ENCODE data around the gene TMEM233.
A peak's percentile ranks its signal among the peaks of the same experiment; 100 is the strongest.

The TMEM233 gene

GRCh38 chr12:119593578-119594398 is at the start of gene TMEM233:
Gene TMEM233 (plus strand): TSS chr12:119593774. CDS start chr12:119593849, 75 bp downstream.
- DNase-seq = no peak

DNA sequence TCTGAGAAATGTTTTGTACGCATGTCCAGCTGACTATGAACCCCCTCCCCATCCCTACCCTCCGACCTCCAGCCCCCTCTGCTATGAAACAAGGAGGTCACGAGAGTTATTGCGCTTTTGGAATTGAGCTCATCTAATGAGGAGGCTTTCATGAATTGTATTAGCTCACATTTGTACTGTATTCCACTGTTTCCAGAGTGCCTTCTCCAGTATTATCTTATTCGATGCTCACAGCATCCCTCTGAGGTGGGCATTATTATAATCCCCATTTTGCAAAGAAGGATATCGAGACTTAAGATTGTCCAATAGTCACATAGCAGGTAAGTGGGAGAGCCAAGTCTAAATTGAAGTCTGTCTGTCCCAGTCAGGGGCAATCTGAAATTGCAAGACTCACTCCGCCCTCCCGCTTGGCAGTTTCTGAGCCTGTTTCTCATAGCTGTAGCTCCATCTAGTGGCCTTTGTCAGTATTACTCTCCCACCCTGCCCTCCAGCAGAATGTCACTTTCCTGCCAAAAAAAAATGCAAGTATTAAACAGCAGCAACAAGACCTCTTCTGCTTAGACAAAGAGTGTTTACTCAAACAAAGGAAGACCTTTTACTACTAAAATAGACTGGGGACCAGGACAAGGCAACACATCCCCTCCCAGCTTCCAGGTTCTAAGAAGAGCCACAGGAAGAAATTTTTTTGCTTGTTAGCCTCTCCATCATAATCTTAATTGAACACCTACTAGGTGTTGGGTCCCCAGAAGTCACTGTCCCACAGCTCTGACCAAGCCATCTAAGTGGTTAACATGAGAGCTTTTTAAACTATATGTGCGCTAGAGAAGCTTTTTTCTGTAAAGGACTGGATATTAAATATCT is 48.6 kb upstream of the TMEM233 start:
- DNase-seq = peak; percentile 57

DNA sequence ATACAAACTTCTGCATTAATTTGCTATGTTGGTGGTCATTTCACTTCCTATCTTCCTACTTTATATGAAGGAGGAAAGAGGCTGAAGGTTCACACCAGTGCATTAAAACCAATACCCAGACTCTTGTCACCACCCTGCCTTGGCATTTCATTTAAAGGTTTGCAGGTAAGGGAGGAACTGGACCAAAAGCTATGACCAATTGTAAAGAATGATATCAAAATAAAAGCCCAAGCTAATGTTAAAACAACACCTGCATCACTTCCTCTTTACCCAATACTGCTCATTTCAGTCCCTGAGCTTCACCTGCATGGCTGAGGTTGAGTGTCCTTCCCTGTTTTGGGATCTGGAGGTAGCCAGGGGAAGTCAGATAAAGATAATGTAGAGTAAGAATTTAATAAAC is 47.2 kb upstream of the TMEM233 start:
- no peak for DNase-seq

DNA sequence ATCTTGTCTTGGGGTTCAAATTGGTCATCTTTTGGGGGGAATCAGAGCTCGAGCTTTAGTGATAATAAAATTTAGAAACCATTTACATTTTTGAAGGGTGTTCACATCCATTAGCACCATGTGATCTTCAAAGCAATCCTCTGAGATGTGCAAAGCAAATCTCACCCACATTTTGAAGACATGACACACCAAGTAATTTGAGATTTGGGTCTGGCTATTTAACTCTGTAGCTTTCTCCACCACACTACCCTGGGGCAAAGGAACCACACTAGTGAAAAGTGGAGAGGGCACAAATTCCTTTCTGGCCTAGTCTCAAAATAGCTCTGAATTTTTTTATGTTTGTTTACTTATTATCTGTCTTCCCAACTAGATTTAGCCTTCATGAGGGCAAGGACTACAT is 46.6 kb upstream of the TMEM233 start:
- DNase-seq = no peak

GRCh38 chr12:119556854-119557253 is 36.7 kb upstream of the TMEM233 start:
- DNase-seq = no peak

GRCh38 chr12:119565404-119565803 is 28.2 kb upstream of the TMEM233 start:
- no peak for DNase-seq

DNA sequence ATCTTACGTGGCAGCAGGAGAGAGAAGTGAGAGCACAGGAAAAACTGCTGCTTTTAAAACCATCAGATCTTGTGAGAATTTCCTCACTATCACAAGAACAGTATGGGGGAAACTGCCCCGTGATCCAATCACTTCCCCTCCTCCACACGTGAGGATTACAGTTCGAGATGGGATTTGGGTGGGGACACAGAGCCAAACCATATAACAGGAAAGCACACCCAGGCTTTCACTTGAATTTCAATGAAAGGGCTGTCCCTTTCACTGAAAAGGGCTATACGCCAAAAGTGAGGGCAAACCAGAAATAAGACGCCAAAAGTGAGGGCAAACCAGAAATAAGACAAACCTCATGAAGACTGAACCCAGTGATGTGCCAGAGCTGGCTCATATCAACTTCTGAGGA is 22.8 kb upstream of the TMEM233 start:
- DNase-seq = no peak

- no peak for DNase-seq
Measured at GRCh38 chr12:119573086-119573485, 20.5 kb upstream of the TMEM233 start.

GRCh38 chr12:119574255-119574654 is 19.3 kb upstream of the TMEM233 start:
- DNase-seq = no peak

DNA sequence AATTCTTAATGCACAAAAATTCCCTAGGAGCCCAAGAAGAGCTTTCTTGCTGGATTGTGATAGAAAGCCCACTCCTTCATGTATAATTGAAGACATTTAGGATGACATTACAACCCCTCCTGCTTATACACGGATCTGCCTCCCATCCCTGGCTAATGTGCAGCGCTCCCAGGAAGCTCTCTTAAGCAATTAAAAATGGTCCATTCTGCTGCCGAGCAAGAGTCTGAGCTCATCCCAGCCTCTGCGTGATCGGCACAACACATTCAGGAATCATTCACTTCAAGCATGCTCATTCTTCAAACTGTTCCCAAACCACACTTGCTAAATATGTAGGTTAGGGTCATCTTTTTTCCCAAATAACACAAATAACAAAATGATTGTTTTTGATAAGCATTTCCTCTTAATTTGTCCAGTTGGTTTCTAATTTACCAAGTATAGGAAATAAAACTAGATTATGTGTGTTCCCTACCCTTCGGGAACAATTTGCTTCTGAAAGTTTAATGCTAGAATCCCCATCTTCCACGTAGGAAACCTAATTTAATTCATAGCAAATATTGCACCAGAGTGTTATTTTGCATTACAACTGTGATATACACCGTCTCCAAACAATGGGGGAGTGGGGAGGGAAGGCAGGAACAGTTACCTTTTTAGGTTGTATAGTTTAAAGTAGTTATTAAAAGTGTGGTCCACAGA is 17.3 kb upstream of the TMEM233 start:
- no peak for DNase-seq

DNA sequence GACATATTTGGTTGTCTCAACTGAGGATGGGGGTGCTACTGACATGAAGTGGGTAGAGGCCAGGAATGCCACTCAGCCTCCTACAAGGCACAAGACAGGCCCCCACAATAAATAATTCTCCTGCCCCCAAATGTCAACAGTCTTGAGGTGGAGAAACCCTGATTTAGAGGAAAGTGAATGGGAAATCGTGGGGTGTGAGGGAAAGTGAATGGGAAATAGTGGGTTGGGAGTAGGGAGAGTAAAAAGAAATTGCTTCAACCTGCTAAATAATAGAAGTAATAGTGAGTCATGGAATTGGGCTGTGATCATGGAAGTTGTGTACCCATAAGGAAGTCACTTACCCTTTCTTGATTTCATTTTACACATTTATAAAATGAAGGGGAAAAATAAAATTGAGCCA is 16.7 kb upstream of the TMEM233 start:
- DNase-seq = no peak

GRCh38 chr12:119578112-119578511 is 15.5 kb upstream of the TMEM233 start:
- no peak for DNase-seq

DNA sequence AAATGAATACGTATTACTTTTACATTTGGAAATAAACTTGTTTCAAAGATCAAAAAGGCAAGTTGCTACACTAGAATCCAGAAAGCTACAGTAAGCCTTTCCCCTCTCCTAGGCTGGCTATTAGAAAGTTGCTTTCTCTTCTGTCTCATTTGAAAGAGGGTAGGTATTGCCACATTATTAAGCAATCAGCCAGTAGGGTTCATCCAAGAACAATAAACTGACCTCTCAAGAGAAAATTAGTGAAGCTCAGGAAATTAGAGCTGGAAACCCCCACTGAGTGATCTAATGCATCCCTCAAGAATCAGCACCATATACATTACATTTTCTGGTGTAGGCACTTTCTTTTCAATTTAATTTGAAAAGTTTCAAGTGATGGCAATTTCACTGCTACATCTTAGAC is 4.5 kb upstream of the TMEM233 start:
- no peak for DNase-seq

DNA sequence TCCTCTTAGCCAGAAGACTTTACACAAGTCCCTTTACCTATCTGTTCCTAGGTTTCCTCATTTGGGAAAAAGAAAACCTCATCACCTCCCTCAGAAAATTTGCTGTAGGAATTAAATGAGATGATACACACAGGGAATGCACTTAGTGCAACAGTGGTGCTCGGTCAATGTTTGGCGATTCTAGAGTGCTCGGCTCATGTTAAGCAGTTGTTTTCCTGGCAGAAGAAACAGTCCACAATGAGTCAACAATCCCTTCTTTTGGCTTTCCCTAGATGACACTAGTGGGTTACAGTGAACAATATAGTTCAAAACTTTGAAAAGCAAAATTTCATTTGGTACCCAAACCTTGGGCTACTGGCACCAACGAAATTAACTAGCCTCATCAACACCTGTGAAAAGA is 3.9 kb upstream of the TMEM233 start:
- no peak for DNase-seq

DNA sequence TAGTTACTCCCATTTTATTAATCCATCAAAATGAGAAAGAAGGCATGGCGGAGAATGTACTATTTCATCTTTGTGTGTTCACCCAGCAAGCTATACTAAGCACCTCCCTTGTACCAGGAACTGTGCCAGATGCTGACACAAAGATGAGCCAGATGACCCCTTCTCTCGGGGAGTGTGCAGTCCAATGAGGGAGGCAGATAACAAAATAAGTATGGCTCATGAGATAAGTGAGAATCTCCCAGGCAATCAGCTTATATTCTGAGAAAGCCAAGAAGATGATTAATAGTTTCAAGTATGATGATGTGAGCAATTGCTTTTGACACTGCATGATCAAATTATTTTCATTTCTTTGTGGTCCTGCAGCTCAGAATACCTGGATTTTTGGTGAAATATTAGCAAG is 1.3 kb upstream of the TMEM233 start:
- no peak for DNase-seq

GRCh38 chr12:119594399-119594730 is 791 bp downstream of the TMEM233 start:
- DNase-seq = no peak

DNA sequence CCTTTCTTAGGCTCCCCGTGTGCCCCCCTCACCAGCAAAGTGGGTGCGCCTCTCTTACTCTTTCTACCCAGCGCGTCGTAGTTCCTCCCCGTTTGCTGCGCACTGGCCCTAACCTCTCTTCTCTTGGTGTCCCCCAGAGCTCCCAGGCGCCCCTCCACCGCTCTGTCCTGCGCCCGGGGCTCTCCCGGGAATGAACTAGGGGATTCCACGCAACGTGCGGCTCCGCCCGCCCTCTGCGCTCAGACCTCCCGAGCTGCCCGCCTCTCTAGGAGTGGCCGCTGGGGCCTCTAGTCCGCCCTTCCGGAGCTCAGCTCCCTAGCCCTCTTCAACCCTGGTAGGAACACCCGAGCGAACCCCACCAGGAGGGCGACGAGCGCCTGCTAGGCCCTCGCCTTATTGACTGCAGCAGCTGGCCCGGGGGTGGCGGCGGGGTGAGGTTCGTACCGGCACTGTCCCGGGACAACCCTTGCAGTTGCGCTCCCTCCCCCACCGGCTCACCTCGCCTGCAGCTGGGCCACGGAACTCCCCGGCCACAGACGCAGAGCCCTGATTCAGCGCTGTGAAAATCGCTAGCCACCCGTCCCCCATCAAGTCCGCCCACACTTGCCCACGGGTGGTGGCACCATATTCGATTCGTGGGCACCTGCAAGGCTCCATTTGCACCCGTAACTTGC is 1.3 kb downstream of the TMEM233 start:
- DNase-seq = no peak

DNA sequence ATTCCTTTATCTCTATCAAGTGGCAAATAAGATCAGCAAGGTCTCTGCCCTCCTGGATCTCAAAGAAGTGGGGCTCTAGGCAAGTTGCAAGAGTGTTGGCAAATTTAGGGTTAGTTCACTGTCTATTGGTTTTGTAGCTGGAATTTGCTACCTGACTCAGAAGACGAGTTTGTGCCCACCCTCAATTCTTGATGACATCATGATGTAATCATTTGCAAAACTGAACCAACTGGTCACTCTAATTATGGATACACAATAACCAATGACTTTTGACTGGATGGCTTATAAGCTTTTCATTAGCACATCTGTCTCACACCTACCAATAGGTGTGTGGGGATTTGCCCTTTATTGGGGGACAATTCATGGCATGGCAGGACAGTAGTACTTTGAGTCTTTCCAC is 4.6 kb downstream of the TMEM233 start:
- DNase-seq = no peak

DNA sequence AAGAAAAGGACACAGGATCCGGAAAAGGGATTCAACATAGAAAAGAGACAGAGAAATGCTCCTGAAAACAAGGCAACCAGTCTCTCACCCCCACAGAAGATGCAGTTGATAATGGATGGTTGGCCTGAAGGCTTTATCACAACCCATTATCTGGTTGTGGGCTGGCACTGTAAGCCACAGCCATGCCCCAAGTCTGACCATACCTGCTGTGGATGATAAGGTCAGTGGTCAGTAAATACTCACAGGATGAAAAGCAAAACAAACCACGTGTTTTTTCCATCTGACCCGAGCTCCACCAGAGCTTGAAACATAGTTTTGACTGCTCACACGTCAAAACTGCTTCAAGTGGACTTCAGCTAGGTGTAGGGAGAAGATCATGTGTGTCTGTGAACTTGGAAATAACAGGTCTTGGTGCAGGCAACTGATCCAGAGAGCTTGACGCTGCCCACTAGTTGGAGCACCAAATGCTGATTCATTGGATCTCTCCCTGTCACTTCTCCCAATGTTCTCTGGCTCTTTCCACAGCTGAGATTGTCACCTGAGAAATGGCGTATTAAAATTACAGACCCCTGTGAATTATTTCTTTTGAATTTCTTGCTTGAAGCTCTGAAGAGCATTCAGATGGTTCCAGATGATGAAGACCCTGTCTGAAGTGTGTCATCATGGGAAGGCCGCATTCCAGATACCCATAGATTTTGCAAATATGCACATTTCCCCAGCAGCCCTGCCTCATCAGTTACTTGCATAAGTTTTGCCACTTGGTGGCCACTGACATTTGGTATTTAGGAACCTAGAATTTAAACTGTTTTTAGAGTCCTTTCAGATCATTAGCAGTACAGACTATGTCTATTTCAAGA is 8.5 kb downstream of the TMEM233 start:
- DNase-seq = no peak

- DNase-seq = no peak
Measured at GRCh38 chr12:119602734-119603094, 9.1 kb downstream of the TMEM233 start.

- DNase-seq = no peak
Measured at GRCh38 chr12:119603767-119604166, 10.2 kb downstream of the TMEM233 start.

- DNase-seq = no peak
Measured at GRCh38 chr12:119609358-119609757, 15.8 kb downstream of the TMEM233 start.

Data from fibroblast of skin of right biceps (primary cell).